K562 (cell line): ENCODE data around the gene RBBP4. TPM values are rescaled to one million over a fixed set of nuclear protein-coding genes. Genes with fewer than 3 reads are reported as not detected.
A peak's percentile ranks its signal among the peaks of the same experiment; 100 is the strongest.

Source experiments
- ASH1L ChIP-seq: fragments of 450-650 bp; IDR thresholded peaks from 2 replicates; pipeline ENCODE4 v1.6.1; 2018; ENCODE audit warnings: borderline replicate concordance, mild to moderate bottlenecking, low read depth; ENCODE audit not compliant: partially characterized antibody
- CHCHD3 ChIP-seq: fragments of 250-450 bp; sonication (Bioruptor Pico); IDR thresholded peaks from 2 replicates; pipeline ENCODE4 v2.1.2; 2022; ENCODE audit warnings: mild to moderate bottlenecking
- DMBX1 ChIP-seq: fragments of 250-450 bp; sonication (Bioruptor Pico); IDR thresholded peaks from 2 replicates; pipeline ENCODE4 v1.8.0; 2022; ENCODE audit warnings: inconsistent platforms, mild to moderate bottlenecking, moderate library complexity, borderline replicate concordance
- E2F1 ChIP-seq: sonication (generic); formaldehyde crosslinking; IDR thresholded peaks from 2 replicates; pipeline ENCODE4 v1.8.1; 2023; ENCODE audit warnings: mild to moderate bottlenecking, missing genetic modification reagents, moderate library complexity
- EP400 ChIP-seq: fragments of 450-650 bp; IDR thresholded peaks from 2 replicates; pipeline ENCODE4 v1.6.1; 2017; ENCODE audit warnings: antibody characterized with exemption, mild to moderate bottlenecking, moderate library complexity
- FOXA3 ChIP-seq, 2 experiments: fragments of 450-650 bp in 1 of 2; sonication (generic) in 1 of 2; formaldehyde crosslinking; IDR thresholded peaks in 1 of 2; conservative IDR thresholded peaks in 1 of 2; 2 replicates each; pipeline versions ENCODE4 v1.4.0 to v1.8.0; 2020 to 2022; ENCODE audit warnings: mild to moderate bottlenecking in 2 of 2, missing genetic modification reagents in 1 of 2
- JUN ChIP-seq, 2 experiments: sonication (generic) in 1 of 2; formaldehyde crosslinking in 1 of 2; IDR thresholded peaks; 2 replicates each; pipeline versions ENCODE4 v1.6.1 to v1.8.0; 2012 to 2022; ENCODE audit warnings: borderline replicate concordance in 2 of 2, mild to moderate bottlenecking in 2 of 2, improper control_type of control experiment in 1 of 2, low read depth in 1 of 2, low read length in 1 of 2, missing genetic modification reagents in 1 of 2
- NCOA4 ChIP-seq: fragments of 450-650 bp; IDR thresholded peaks from 2 replicates; pipeline ENCODE4 v1.6.1; 2018; ENCODE audit warnings: mild to moderate bottlenecking; ENCODE audit not compliant: partially characterized antibody
- OTX1 ChIP-seq: fragments of 450-650 bp; formaldehyde crosslinking; IDR thresholded peaks from 2 replicates; pipeline ENCODE4 v1.4.0; 2022; ENCODE audit warnings: mild to moderate bottlenecking
- POLR2H ChIP-seq: IDR thresholded peaks from 2 replicates; pipeline ENCODE4 v1.6.1; 2016; ENCODE audit warnings: missing genetic modification characterization, low read depth, mild to moderate bottlenecking, control low read depth, missing compliant biosample characterization, moderate library complexity
- RBM22 ChIP-seq: fragments of 200-400 bp; formaldehyde crosslinking; IDR thresholded peaks from 2 replicates; pipeline ENCODE4 v1.6.1; 2018; ENCODE audit warnings: low read length, low read depth; ENCODE audit not compliant: poor library complexity, severe bottlenecking
- TFE3 ChIP-seq: fragments of 450-650 bp; formaldehyde crosslinking; IDR thresholded peaks from 2 replicates; pipeline ENCODE4 v1.4.0; 2020; ENCODE audit warnings: mild to moderate bottlenecking, mixed read lengths
- ZBTB17 ChIP-seq: fragments of 450-650 bp; formaldehyde crosslinking; IDR thresholded peaks from 2 replicates; pipeline ENCODE4 v1.4.0; 2020; ENCODE audit warnings: mild to moderate bottlenecking
- ZFP1 ChIP-seq: fragments of 450-650 bp; formaldehyde crosslinking; IDR thresholded peaks from 2 replicates; pipeline ENCODE4 v1.4.0; 2020; ENCODE audit warnings: mild to moderate bottlenecking, mixed read lengths
- ZFX ChIP-seq: sonication (generic); formaldehyde crosslinking; IDR thresholded peaks from 2 replicates; pipeline ENCODE4 v1.8.0; 2022; ENCODE audit warnings: mild to moderate bottlenecking, missing genetic modification reagents, moderate library complexity
- ZNF12 ChIP-seq: sonication (generic); formaldehyde crosslinking; IDR thresholded peaks from 2 replicates; pipeline ENCODE4 v1.4.0; 2020; ENCODE audit warnings: mild to moderate bottlenecking, missing genetic modification reagents
- ZNF165 ChIP-seq: fragments of 250-450 bp; sonication (Bioruptor Pico); IDR thresholded peaks from 2 replicates; pipeline ENCODE4 v1.4.0; 2020; ENCODE audit warnings: borderline replicate concordance
- ZNF311 ChIP-seq: fragments of 250-450 bp; sonication (Bioruptor Pico); IDR thresholded peaks from 2 replicates; pipeline ENCODE4 v1.4.0; 2020; ENCODE audit warnings: mild to moderate bottlenecking, moderate library complexity
- ZNF41 ChIP-seq: fragments of 250-450 bp; sonication (Bioruptor Pico); conservative IDR thresholded peaks from 2 replicates; pipeline ENCODE4 v1.4.0; 2020; ENCODE audit warnings: mild to moderate bottlenecking
- ZNF444 ChIP-seq: fragments of 250-450 bp; sonication (Bioruptor Pico); IDR thresholded peaks from 2 replicates; pipeline ENCODE4 v1.4.0; 2020; ENCODE audit warnings: mild to moderate bottlenecking, moderate library complexity
- ZNF696 ChIP-seq: fragments of 250-450 bp; sonication (Bioruptor Pico); conservative IDR thresholded peaks from 2 replicates; pipeline ENCODE4 v1.4.0; 2020; ENCODE audit warnings: mild to moderate bottlenecking, moderate library complexity
- ZNF780A ChIP-seq: fragments of 250-450 bp; sonication (Bioruptor Pico); IDR thresholded peaks from 2 replicates; pipeline ENCODE4 v1.5.0; 2021; ENCODE audit warnings: mild to moderate bottlenecking
- polyA plus RNA-seq, 8 experiments: library from polyadenylated mRNA; depleted of rRNA in 4 of 8; stranded (reverse) in 5 of 8; unstranded in 3 of 8; fragments of >200 nt; fragmentation: Nextera tagmentation in 2 of 8; fragmentation: Illumina TruSeq in 1 of 8; extraction: Ambion mirVana in 2 of 8; extraction: Trizol in 1 of 8; gene quantifications; 2 replicates each; pipeline versions ENCODE4 v1.2.1 to v1.2.3, GENCODE V29; 2011 to 2014; ENCODE audit warnings: inconsistent platforms in 1 of 8, missing spikeins in 1 of 8
- total RNA-seq, 7 experiments: library from RNA; depleted of rRNA in 6 of 7; stranded (reverse); fragments of >200 nt in 6 of 7; fragmentation: Illumina TruSeq in 2 of 7; extraction: Trizol in 2 of 7; gene quantifications; 2 replicates each; pipeline versions ENCODE4 v1.2.1 to v1.2.3, GENCODE V29; 2011 to 2021; ENCODE audit warnings: low replicate concordance in 1 of 7
- TF ChIP-seq, protein P1 (sequence below): fragments of 450-650 bp; formaldehyde crosslinking; IDR thresholded peaks from 2 replicates; pipeline ENCODE4 v1.4.0; 2022; ENCODE audit warnings: missing genetic modification characterization
- TF ChIP-seq, protein P2 (sequence below): fragments of 250-450 bp; sonication (Bioruptor Pico); IDR thresholded peaks from 2 replicates; pipeline ENCODE4 v1.6.1; 2021; ENCODE audit warnings: mild to moderate bottlenecking

Gene RBBP4
- total and polyA plus RNA-seq, 9 of the 15 experiments (the other 6 are each of a cell fraction or from before 2014, with no cell fraction given), result 185 to 409 (median 259) TPM

DNA sequence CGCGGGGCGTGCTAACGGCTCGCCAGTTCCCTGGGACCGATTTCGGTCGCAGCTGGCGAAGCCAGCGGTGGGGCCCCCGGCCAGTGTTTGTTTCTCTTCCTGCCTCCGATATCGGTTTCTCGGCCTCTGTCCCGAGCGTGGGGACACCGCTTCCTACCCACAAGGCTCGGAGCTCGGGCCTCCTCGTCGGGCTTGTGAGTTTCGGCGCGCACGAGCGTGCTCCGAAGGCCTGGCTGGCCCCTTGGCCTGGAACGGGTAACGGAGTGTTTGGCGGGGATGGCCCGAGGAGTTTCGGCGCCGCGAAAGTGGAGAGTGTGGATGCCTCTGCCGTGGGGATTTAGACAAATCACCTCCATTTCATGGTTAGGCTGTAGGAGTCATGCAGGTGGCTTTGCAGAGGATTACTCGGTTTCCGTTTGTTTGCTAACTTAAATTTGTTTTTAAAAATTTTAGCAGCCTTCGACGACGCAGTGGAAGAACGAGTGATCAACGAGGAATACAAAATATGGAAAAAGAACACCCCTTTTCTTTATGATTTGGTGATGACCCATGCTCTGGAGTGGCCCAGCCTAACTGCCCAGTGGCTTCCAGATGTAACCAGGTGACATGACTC lies 559 bp downstream of the RBBP4 start (continued):
- TF ChIP-seq, protein P1, sequence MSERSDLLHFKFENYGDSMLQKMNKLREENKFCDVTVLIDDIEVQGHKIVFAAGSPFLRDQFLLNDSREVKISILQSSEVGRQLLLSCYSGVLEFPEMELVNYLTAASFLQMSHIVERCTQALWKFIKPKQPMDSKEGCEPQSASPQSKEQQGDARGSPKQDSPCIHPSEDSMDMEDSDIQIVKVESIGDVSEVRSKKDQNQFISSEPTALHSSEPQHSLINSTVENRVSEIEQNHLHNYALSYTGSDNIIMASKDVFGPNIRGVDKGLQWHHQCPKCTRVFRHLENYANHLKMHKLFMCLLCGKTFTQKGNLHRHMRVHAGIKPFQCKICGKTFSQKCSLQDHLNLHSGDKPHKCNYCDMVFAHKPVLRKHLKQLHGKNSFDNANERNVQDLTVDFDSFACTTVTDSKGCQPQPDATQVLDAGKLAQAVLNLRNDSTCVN (CRISPR knock-in tag), result peak; percentile 85
- TF ChIP-seq, protein P2, sequence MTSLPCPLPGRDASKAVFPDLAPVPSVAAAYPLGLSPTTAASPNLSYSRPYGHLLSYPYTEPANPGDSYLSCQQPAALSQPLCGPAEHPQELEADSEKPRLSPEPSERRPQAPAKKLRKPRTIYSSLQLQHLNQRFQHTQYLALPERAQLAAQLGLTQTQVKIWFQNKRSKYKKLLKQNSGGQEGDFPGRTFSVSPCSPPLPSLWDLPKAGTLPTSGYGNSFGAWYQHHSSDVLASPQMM (CRISPR knock-in tag), result no peak
- no peak for TF ChIP-seq ZNF696 (CRISPR knock-in tag)
- TF ChIP-seq ZFX (CRISPR knock-in tag), result peak; percentile 86
- TF ChIP-seq DMBX1, result peak; percentile 74; the same call in 1 of the 2 replicates
- no peak for TF ChIP-seq CHCHD3
- TF ChIP-seq FOXA3 (CRISPR knock-in tag; conservative IDR thresholded peaks at IDR 0.05 in 1 of 2, IDR thresholded peaks at IDR 0.05 in 1 of 2), result peak in 1 of 2 experiments; percentile 12; a peak in 3 of 4 replicates
- peak; percentile 70; the same call in 1 of the 2 replicates for TF ChIP-seq ZBTB17 (CRISPR knock-in tag)
- TF ChIP-seq ZNF780A (CRISPR knock-in tag), result no peak
- no peak for TF ChIP-seq POLR2H (tag)
- TF ChIP-seq ZNF41 (CRISPR knock-in tag), result peak; percentile 56; the same call in 1 of the 2 replicates
- TF ChIP-seq ZNF444 (CRISPR knock-in tag), result no peak
- no peak for TF ChIP-seq NCOA4
- TF ChIP-seq ZFP1, result 0 out of 2 replicates have a peak, but pooled peaks have one; percentile 18
- TF ChIP-seq ZNF311 (CRISPR knock-in tag), result no peak
- TF ChIP-seq ZNF12 (CRISPR knock-in tag), result 0 out of 2 replicates have a peak, but pooled peaks have one; percentile 52
- TF ChIP-seq TFE3 (CRISPR knock-in tag), result no peak
- no peak for TF ChIP-seq RBM22
- no peak for TF ChIP-seq ASH1L
- TF ChIP-seq EP400, result no peak
- TF ChIP-seq OTX1 (CRISPR knock-in tag), result 0 out of 2 replicates have a peak, but pooled peaks have one; percentile 27
- no peak for TF ChIP-seq JUN (IDR thresholded peaks at IDR 0.05; ENCODE audit: borderline replicate concordance, low read depth, low read length)
- no peak for TF ChIP-seq JUN (CRISPR knock-in tag; IDR thresholded peaks at IDR 0.05; ENCODE audit: borderline replicate concordance)
- no peak for TF ChIP-seq E2F1 (CRISPR knock-in tag)
- TF ChIP-seq ZNF165 (CRISPR knock-in tag), result peak; percentile 26; the same call in 1 of the 2 replicates
